Activated naive CD8-positive, alpha-beta T cell (primary cell): Measurements from ENCODE around the gene CTDSPL.

Source experiments
- H3K27ac Mint-ChIP-seq: one replicate; pipeline ENCODE4 v1.8.0; 2021; ENCODE audit warnings: mixed read lengths
- H3K27me3 Mint-ChIP-seq: one replicate; pipeline ENCODE4 v1.8.0; 2021; ENCODE audit warnings: mixed read lengths
- H3K36me3 Mint-ChIP-seq: one replicate; pipeline ENCODE4 v1.8.0; 2021; ENCODE audit warnings: mixed read lengths
- H3K4me1 Mint-ChIP-seq: one replicate; pipeline ENCODE4 v1.8.0; 2021; ENCODE audit warnings: low read depth, mixed read lengths
- H3K4me3 Mint-ChIP-seq: one replicate; pipeline ENCODE4 v1.8.0; 2021; ENCODE audit warnings: mild to moderate bottlenecking, mixed read lengths
- H3K9me3 Mint-ChIP-seq: one replicate; pipeline ENCODE4 v1.8.0; 2021; ENCODE audit warnings: low read depth, mixed read lengths

The CTDSPL gene

GRCh38 chr3:37892927-37893600 lies 31.4 kb downstream of the CTDSPL start:
- no peak overlapping the region for H3K4me3 Mint-ChIP-seq
- no peaks in the 10 kb centered on the region for H3K36me3 Mint-ChIP-seq
- H3K9me3 Mint-ChIP-seq: no peaks in the 10 kb centered on the region
- H3K4me1 Mint-ChIP-seq: no peaks in the 10 kb centered on the region
- peaks cover 5% of the 10 kb centered on the region for H3K27me3 Mint-ChIP-seq
- no peak overlapping the region for H3K27ac Mint-ChIP-seq

DNA sequence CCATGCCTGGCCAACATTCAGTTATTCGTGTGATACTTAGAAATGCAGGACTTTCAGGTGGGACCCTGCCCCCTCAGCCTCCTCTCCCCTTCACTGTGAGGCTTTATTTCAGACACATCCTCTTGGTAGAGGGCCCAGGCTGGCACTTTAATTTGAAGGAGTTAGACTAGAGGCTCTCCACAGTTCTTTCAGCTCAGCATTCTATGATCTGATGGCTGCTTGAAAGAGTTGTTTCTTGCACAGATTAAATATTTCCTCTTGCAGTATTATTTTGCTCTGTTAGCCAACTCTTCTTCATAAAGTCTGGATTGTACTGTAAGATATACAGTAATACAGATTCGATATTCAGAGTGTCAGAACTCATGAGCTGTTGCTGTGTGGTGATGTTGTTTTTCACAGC lies 35.1 kb downstream of the CTDSPL start:
- Mint-ChIP-seq H3K27ac (no peak overlapping the region), H3K27me3 (peaks cover 9% of the 10 kb centered on the region), H3K4me1 (no peaks in the 10 kb centered on the region), H3K4me3 (no peak overlapping the region), H3K36me3 (no peaks in the 10 kb centered on the region), H3K9me3 (no peaks in the 10 kb centered on the region)

- Mint-ChIP-seq H3K36me3 (no peaks in the 10 kb centered on the region), H3K4me3 (no peak overlapping the region), H3K4me1 (no peaks in the 10 kb centered on the region), H3K27ac (no peak overlapping the region), H3K9me3 (no peaks in the 10 kb centered on the region), H3K27me3 (peaks cover 9% of the 10 kb centered on the region)
Measured at GRCh38 chr3:37897763-37898162, 36.1 kb downstream of the CTDSPL start.

- Mint-ChIP-seq H3K27ac (no peak overlapping the region), H3K9me3 (no peaks in the 10 kb centered on the region), H3K36me3 (no peaks in the 10 kb centered on the region), H3K4me1 (no peaks in the 10 kb centered on the region), H3K27me3 (peaks cover 9% of the 10 kb centered on the region), H3K4me3 (no peak overlapping the region)
Measured at GRCh38 chr3:37898424-37898823, 36.7 kb downstream of the CTDSPL start.

DNA sequence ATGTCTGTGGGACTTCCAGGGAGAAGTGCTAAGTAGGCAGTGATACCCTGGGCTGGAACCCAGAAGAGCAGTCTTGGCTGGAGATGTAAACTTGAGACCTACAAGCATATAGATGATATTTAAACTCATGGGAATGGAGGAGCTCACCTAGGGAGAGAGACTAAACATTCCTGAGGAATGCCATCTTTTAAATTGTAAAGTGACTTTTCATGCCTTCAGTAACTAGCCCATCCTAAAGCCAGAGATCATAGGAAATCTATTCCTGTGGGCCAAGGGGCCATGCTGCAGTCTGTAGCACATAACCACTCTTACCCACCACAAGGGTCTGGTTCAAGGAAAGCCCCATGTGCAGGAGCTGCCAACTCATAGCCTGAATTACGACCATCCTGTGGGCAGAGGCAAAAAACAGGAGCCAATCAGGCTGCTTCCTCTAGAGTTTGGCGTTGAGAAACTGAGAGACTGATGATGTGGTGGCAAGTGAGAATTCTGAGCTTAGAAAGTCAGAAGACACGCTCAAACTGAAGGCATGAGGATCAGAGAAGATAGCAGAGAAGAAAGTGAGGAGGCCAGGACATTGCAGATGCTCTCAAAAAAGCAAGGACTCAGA lies 37.5 kb downstream of the CTDSPL start:
- no peak overlapping the region for H3K4me3 Mint-ChIP-seq
- H3K27ac Mint-ChIP-seq: no peak overlapping the region
- H3K27me3 Mint-ChIP-seq: peaks cover 9% of the 10 kb centered on the region
- no peaks in the 10 kb centered on the region for H3K4me1 Mint-ChIP-seq
- H3K9me3 Mint-ChIP-seq: no peaks in the 10 kb centered on the region
- H3K36me3 Mint-ChIP-seq: no peaks in the 10 kb centered on the region

DNA sequence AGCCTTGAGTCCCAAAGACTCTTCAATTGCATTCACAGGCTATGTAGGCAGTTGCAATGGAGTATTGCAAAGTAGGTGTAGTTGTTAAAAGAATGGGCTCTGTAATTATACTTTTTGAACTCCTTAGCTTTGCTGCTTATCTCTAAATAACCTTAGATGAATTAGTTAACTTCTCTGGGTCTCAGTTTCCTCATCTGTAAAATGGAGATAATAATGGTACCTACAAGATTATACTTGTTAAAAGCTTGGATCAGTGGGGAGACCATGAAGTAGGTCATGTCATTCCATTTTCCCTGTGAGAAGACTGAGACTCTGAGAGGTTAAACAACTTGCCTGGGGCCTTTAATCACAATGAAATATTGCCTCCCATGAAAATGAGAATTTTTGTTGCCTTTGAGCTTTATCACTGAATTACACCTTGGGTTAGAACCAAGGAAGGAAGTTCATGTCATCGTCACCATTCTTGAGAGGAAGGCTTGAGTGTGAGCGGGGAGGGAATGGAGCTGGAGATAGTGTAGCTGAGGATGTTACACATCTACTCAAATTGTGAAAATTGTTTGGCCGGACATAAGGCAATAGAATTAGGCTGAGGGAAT lies 38.1 kb downstream of the CTDSPL start:
- no peaks in the 10 kb centered on the region for H3K9me3 Mint-ChIP-seq
- H3K27me3 Mint-ChIP-seq: peaks cover 9% of the 10 kb centered on the region
- H3K4me3 Mint-ChIP-seq: no peak overlapping the region
- no peaks in the 10 kb centered on the region for H3K36me3 Mint-ChIP-seq
- H3K4me1 Mint-ChIP-seq: no peaks in the 10 kb centered on the region
- H3K27ac Mint-ChIP-seq: no peak overlapping the region

DNA sequence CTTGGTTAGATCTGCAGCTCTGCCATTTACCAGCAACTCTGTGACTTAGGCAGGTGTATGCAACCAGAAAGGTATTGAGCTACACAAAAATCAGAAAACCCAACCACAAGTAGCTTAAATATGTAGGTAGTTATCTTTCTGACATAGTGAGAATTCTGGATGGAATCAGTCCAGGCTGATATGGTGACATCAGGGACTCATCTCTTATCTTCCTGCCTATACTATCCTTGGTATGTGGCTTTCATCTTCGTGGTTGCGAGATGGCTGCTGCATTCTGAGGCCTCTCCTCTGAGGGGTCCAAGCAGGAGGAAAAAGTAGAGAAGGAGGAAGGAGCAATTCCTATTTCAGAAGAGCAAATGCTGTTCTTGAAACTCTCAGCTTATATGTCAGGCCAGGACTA lies 40.0 kb downstream of the CTDSPL start:
- Mint-ChIP-seq H3K27me3 (peaks cover 3% of the 10 kb centered on the region), H3K27ac (no peak overlapping the region), H3K9me3 (no peaks in the 10 kb centered on the region), H3K4me1 (peaks cover 13% of the 10 kb centered on the region), H3K4me3 (no peak overlapping the region), H3K36me3 (no peaks in the 10 kb centered on the region)

DNA sequence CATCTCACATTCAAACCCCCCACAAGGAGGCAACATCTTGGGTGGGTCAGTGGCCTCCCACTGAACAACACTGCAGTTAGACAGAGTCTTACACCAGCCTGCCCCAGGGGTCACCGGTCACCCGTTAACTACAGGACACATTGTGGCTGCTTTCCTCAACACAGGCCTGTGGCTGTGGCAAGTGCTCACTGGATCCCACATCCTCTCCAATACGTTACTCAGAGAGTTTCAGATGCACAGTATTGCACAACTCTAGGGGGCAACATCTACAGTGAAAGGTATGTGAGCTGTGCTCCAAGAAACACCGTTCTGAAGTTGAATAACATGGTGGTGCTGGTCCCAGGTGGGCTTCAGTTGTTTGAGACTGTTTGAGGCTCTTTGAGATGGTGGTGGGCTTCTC lies 41.0 kb downstream of the CTDSPL start:
- Mint-ChIP-seq H3K9me3 (no peaks in the 10 kb centered on the region), H3K4me3 (no peak overlapping the region), H3K27me3 (peaks cover 3% of the 10 kb centered on the region), H3K27ac (no peak overlapping the region), H3K36me3 (no peaks in the 10 kb centered on the region), H3K4me1 (peaks cover 22% of the 10 kb centered on the region)

GRCh38 chr3:37903320-37903719 lies 41.6 kb downstream of the CTDSPL start:
- peaks cover 29% of the 10 kb centered on the region for H3K4me1 Mint-ChIP-seq
- H3K9me3 Mint-ChIP-seq: no peaks in the 10 kb centered on the region
- H3K27ac Mint-ChIP-seq: no peak overlapping the region
- no peaks in the 10 kb centered on the region for H3K36me3 Mint-ChIP-seq
- no peak overlapping the region for H3K4me3 Mint-ChIP-seq
- peaks cover 3% of the 10 kb centered on the region for H3K27me3 Mint-ChIP-seq

- Mint-ChIP-seq H3K27ac (no peak overlapping the region), H3K4me1 (peaks cover 32% of the 10 kb centered on the region), H3K27me3 (peaks cover 3% of the 10 kb centered on the region), H3K9me3 (no peaks in the 10 kb centered on the region), H3K4me3 (no peak overlapping the region), H3K36me3 (no peaks in the 10 kb centered on the region)
Measured at GRCh38 chr3:37903734-37904133, 42.1 kb downstream of the CTDSPL start.

- Mint-ChIP-seq H3K4me1 (peaks cover 32% of the 10 kb centered on the region), H3K36me3 (no peaks in the 10 kb centered on the region), H3K4me3 (no peak overlapping the region), H3K27ac (no peak overlapping the region), H3K27me3 (peaks cover 3% of the 10 kb centered on the region), H3K9me3 (no peaks in the 10 kb centered on the region)
Measured at GRCh38 chr3:37904601-37905000, 42.9 kb downstream of the CTDSPL start.

DNA sequence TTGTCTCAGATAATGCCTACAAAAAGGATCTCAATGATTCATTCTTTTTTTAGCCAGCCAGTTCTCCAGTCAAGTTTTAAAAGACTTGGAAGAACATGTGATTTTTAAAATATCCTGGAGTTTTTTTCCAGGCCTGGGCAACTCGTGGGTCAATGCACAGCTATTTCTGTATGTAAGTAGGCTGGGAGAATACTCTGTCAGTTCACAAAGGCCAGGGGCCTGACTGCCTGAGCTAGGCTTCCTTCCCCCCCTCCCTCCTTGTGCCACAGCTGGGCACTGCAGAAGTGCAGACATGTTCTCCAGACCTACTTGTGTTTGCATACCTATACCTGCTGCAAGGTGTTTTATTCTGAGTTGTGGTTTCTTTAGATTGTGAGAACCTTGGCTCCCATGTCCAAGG lies 43.7 kb downstream of the CTDSPL start:
- no peak overlapping the region for H3K27ac Mint-ChIP-seq
- no peaks in the 10 kb centered on the region for H3K9me3 Mint-ChIP-seq
- no peak overlapping the region for H3K4me3 Mint-ChIP-seq
- H3K27me3 Mint-ChIP-seq: peaks cover 1% of the 10 kb centered on the region
- peaks cover 32% of the 10 kb centered on the region for H3K4me1 Mint-ChIP-seq
- no peaks in the 10 kb centered on the region for H3K36me3 Mint-ChIP-seq

- H3K27me3 Mint-ChIP-seq: peaks cover 1% of the 10 kb centered on the region
- H3K9me3 Mint-ChIP-seq: no peaks in the 10 kb centered on the region
- H3K36me3 Mint-ChIP-seq: no peaks in the 10 kb centered on the region
- peak overlapping the region; percentile 67 for H3K27ac Mint-ChIP-seq
- H3K4me3 Mint-ChIP-seq: no peak overlapping the region
- H3K4me1 Mint-ChIP-seq: peaks cover 32% of the 10 kb centered on the region
Measured at GRCh38 chr3:37905987-37906674, 44.5 kb downstream of the CTDSPL start.

GRCh38 chr3:37906734-37907282 lies 45.1 kb downstream of the CTDSPL start:
- peaks cover 32% of the 10 kb centered on the region for H3K4me1 Mint-ChIP-seq
- H3K36me3 Mint-ChIP-seq: no peaks in the 10 kb centered on the region
- H3K9me3 Mint-ChIP-seq: no peaks in the 10 kb centered on the region
- H3K27me3 Mint-ChIP-seq: no peaks in the 10 kb centered on the region
- peak overlapping the region; percentile 67 for H3K27ac Mint-ChIP-seq
- H3K4me3 Mint-ChIP-seq: no peak overlapping the region

GRCh38 chr3:37907371-37907770 lies 45.7 kb downstream of the CTDSPL start:
- peaks cover 32% of the 10 kb centered on the region for H3K4me1 Mint-ChIP-seq
- no peak overlapping the region for H3K27ac Mint-ChIP-seq
- H3K4me3 Mint-ChIP-seq: no peak overlapping the region
- H3K36me3 Mint-ChIP-seq: no peaks in the 10 kb centered on the region
- no peaks in the 10 kb centered on the region for H3K27me3 Mint-ChIP-seq
- no peaks in the 10 kb centered on the region for H3K9me3 Mint-ChIP-seq
